HCT116 (cell line): Measurements from ENCODE around the gene SLC14A1. TPM values are rescaled to one million over a fixed set of nuclear protein-coding genes. Genes with fewer than 3 reads are reported as not detected.

Experiments used
- ATAC-seq: fragments of 200-7000 bp; cut with Tn5 transposase; 2 replicates; pipeline ENCODE4 v1.9.1; 2020; ENCODE audit warnings: mild to moderate bottlenecking, moderate library complexity
- BruUV-seq: library from RNA; stranded (reverse); fragments of 400-500 nt; replicated peaks from 2 replicates; lab custom pipeline; 2021; lab: Mats Ljungman, UMichigan
- CTCF ChIA-PET: fragments of 300-600 bp; sonication (Branson Sonifier 250); formaldehyde crosslinking; loops from one replicate; lab custom pipeline; 2021; ENCODE audit warnings: antibody characterized with exemption; lab: Charles Lee
- POLR2A ChIA-PET: fragments of 300-600, 350-600 bp; sonication (Branson Sonifier 250); formaldehyde crosslinking; loops from one replicate; lab custom pipeline; 2021; ENCODE audit warnings: antibody characterized with exemption; lab: Charles Lee
- RAD21 ChIA-PET, 2 experiments: fragments of 300-600 bp; sonication (Branson Sonifier 250); formaldehyde crosslinking; loops; one replicate each; lab custom pipeline; 2023; ENCODE audit warnings: low total read pairs in 2 of 2; ENCODE audit not compliant: uncharacterized antibody in 2 of 2, unreplicated experiment in 2 of 2, low non-redundant PET in 1 of 2; lab: Charles Lee
- DNase-seq: peaks from one replicate; pipeline ENCODE4 v3.0.0-alpha.2; 2010; ENCODE audit warnings: low read depth, low spot score
- H2AFZ ChIP-seq: fragments of 200-600 bp; shearing (Covaris generic), sonication (generic); 2 replicates; pipeline ENCODE4 v1.6.1; 2017; ENCODE audit warnings: low read depth, mixed run types, mixed read lengths, antibody characterized with exemption, low read length; ENCODE audit not compliant: poor library complexity, severe bottlenecking
- H3K27ac ChIP-seq: 2 replicates; pipeline ENCODE4 v1.5.1; 2012; ENCODE audit warnings: low read depth, low read length
- H3K27me3 ChIP-seq: fragments of 200-600 bp; sonication (generic); 2 replicates; pipeline ENCODE4 v1.6.1; 2016; ENCODE audit warnings: mixed run types, low read length, mixed read lengths; ENCODE audit not compliant: insufficient read depth
- H3K36me3 ChIP-seq, 2 experiments: fragments of 200-500 bp in 1 of 2; fragments of 200-600 bp in 1 of 2; sonication (Bioruptor generic) in 1 of 2; sonication (generic) in 1 of 2; 2 replicates each; pipeline versions ENCODE4 v1.5.1 to v1.6.1; 2014 to 2016; ENCODE audit warnings: low read length in 2 of 2, inconsistent platforms in 1 of 2, mixed read lengths in 1 of 2, mixed run types in 1 of 2; ENCODE audit not compliant: insufficient read depth in 2 of 2, control insufficient read depth in 1 of 2
- H3K4me1 ChIP-seq, 2 experiments: fragments of 200-600 bp in 1 of 2; sonication (generic) in 1 of 2; 2 replicates each; pipeline versions ENCODE4 v1.5.1 to v1.6.1; 2012 to 2017; ENCODE audit warnings: low read length in 2 of 2, inconsistent platforms in 1 of 2, mild to moderate bottlenecking in 1 of 2, mixed read lengths in 1 of 2, mixed run types in 1 of 2, moderate library complexity in 1 of 2; ENCODE audit not compliant: insufficient read depth in 2 of 2, control insufficient read depth in 1 of 2
- H3K4me2 ChIP-seq: fragments of 200-600 bp; sonication (generic); 2 replicates; pipeline ENCODE4 v1.6.1; 2017; ENCODE audit warnings: mixed run types, low read length, mixed read lengths
- H3K4me3 ChIP-seq, 2 experiments: fragments of 200-600 bp in 1 of 2; sonication (generic) in 1 of 2; replicated peaks in 1 of 2; 2 replicates each; pipeline ENCODE4 v1.5.1; 2011 to 2016; ENCODE audit warnings: low read length in 2 of 2, control low read depth in 1 of 2, low read depth in 1 of 2, mild to moderate bottlenecking in 1 of 2, mixed read lengths in 1 of 2, mixed run types in 1 of 2
- H3K79me2 ChIP-seq: fragments of 200-600 bp; sonication (generic); 2 replicates; pipeline ENCODE4 v1.6.1; 2017; ENCODE audit warnings: mild to moderate bottlenecking, mixed run types, low read length, moderate library complexity, mixed read lengths; ENCODE audit not compliant: insufficient read depth
- H3K9ac ChIP-seq: fragments of 200-600 bp; sonication (generic); 2 replicates; pipeline ENCODE4 v1.6.1; 2016; ENCODE audit warnings: low read length, mixed read lengths
- H3K9me2 ChIP-seq: fragments of 200-600 bp; sonication (generic), shearing (Covaris generic); 2 replicates; pipeline ENCODE4 v1.6.1; 2017; ENCODE audit warnings: mixed run types, mild to moderate bottlenecking, moderate library complexity; ENCODE audit not compliant: insufficient read depth
- H3K9me3 ChIP-seq, 2 experiments: fragments of 200-500 bp in 1 of 2; fragments of 200-600 bp in 1 of 2; sonication (Bioruptor generic) in 1 of 2; sonication (generic) in 1 of 2; 2 replicates each; pipeline ENCODE4 v1.6.1; 2014 to 2017; ENCODE audit warnings: low read length in 2 of 2, mixed read lengths in 2 of 2, inconsistent platforms in 1 of 2, low read depth in 1 of 2, mild to moderate bottlenecking in 1 of 2, mixed run types in 1 of 2, moderate library complexity in 1 of 2; ENCODE audit not compliant: control insufficient read depth in 1 of 2, insufficient read depth in 1 of 2
- H4K20me1 ChIP-seq: fragments of 200-600 bp; sonication (generic), shearing (Covaris generic); 2 replicates; pipeline ENCODE4 v1.6.1; 2017; ENCODE audit warnings: mixed run types, mild to moderate bottlenecking, moderate library complexity; ENCODE audit not compliant: insufficient read depth
- ATF3 ChIP-seq: IDR thresholded peaks from 2 replicates; pipeline ENCODE4 v1.6.1; 2012
- CBX3 ChIP-seq: IDR thresholded peaks from 2 replicates; pipeline ENCODE4 v1.6.1; 2012; ENCODE audit warnings: low read depth
- CTCF ChIP-seq, 3 experiments: fragments of 200-600 bp in 1 of 3; sonication (generic) in 1 of 3; IDR thresholded peaks in 2 of 3; conservative IDR thresholded peaks in 1 of 3; 2 replicates each; pipeline ENCODE4 v1.5.1; 2012 to 2017; ENCODE audit warnings: low read depth in 2 of 3, low read length in 2 of 3, antibody characterized with exemption in 1 of 3, borderline replicate concordance in 1 of 3, control low read depth in 1 of 3, mild to moderate bottlenecking in 1 of 3, mixed read lengths in 1 of 3, mixed run types in 1 of 3, moderate library complexity in 1 of 3; ENCODE audit not compliant: insufficient read depth in 1 of 3
- EGR1 ChIP-seq: IDR thresholded peaks from 2 replicates; pipeline ENCODE4 v1.6.1; 2012; ENCODE audit warnings: low read depth
- ELF1 ChIP-seq: IDR thresholded peaks from 2 replicates; pipeline ENCODE4 v1.6.1; 2012; ENCODE audit warnings: low read depth, borderline replicate concordance
- EZH2phosphoT487 ChIP-seq: fragments of 200-600 bp; IDR thresholded peaks from 2 replicates; pipeline ENCODE4 v1.6.1; 2018; ENCODE audit warnings: antibody characterized with exemption, borderline replicate concordance
- JUND ChIP-seq: IDR thresholded peaks from 2 replicates; pipeline ENCODE4 v1.6.1; 2012
- RAD21 ChIP-seq: IDR thresholded peaks from 2 replicates; pipeline ENCODE4 v1.6.1; 2012; ENCODE audit warnings: low read depth, mild to moderate bottlenecking
- SIN3A ChIP-seq: IDR thresholded peaks from 2 replicates; pipeline ENCODE4 v1.6.1; 2012; ENCODE audit warnings: low read depth
- ZNF274 ChIP-seq: fragments of 200-500 bp; sonication (Bioruptor generic); IDR thresholded peaks from 2 replicates; pipeline ENCODE4 v1.6.1; 2014; ENCODE audit warnings: mild to moderate bottlenecking, low read depth, low read length, inconsistent platforms
- intact Hi-C: fragments of 100-400 bp; cut with micrococcal nuclease; formaldehyde crosslinking; loops from 2 replicates; pipeline ENCODE4 v1.10.0; 2022
- total RNA-seq: library from RNA; stranded (reverse); gene quantifications from one replicate; pipeline ENCODE4 v1.2.1, GENCODE V29; 2021; ENCODE audit not compliant: unreplicated experiment
- TF ChIP-seq, protein P1 (sequence below): IDR thresholded peaks from 2 replicates; pipeline ENCODE4 v1.6.1; 2011; ENCODE audit warnings: mild to moderate bottlenecking, low read length, moderate library complexity; ENCODE audit not compliant: insufficient replicate concordance; ENCODE audit errors: extremely low read depth

Gene SLC14A1
- total RNA-seq, 1 experiment from 2014 or later, result not detected

DNA sequence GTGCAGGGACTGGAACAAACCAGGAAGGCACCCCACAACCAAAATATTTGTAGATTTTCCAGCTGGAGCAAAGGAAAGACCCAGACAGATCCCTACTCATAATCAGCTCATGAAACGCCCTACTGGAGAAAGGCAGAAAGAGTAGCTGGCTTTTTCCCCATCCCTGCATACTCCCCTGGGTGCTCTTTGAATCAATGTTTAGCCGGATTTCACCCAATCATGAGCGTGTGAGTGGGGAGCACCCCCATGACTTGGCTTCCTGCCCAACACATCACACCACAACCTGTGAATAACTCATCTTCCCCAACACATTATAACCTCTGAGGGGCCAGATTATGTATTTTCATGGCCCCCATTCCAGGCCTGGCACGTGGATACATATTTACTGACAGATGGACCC, 35.1 kb upstream of the SLC14A1 start:
- Histone ChIP-seq H3K4me3 (no peak overlapping the region), H4K20me1 (no peaks in the 10 kb centered on the region)
- ChIA-PET CTCF (interaction anchor here (0.9 kb wide), 1 partner anchor 161 kb away, joined by 3 read pairs; no protein-coding TSS in a partner anchor), POLR2A (no interaction called here)
- BruUV-seq, result no TSS peak
- TF ChIP-seq EGR1 (no peak), ATF3 (no peak), EZH2phosphoT487 (no peak), ELF1 (no peak), CBX3 (no peak), CTCF (IDR thresholded peaks at IDR 0.05 in 2 of 3, conservative IDR thresholded peaks at IDR 0.05 in 1 of 3; ENCODE audit: borderline replicate concordance in 1 of 3, insufficient read depth in 1 of 3, low read depth in 2 of 3, low read length in 2 of 3) (no peak), ZNF274 (no peak), RAD21 (no peak), SIN3A (no peak), JUND (no peak)
- TF ChIP-seq, protein P1, sequence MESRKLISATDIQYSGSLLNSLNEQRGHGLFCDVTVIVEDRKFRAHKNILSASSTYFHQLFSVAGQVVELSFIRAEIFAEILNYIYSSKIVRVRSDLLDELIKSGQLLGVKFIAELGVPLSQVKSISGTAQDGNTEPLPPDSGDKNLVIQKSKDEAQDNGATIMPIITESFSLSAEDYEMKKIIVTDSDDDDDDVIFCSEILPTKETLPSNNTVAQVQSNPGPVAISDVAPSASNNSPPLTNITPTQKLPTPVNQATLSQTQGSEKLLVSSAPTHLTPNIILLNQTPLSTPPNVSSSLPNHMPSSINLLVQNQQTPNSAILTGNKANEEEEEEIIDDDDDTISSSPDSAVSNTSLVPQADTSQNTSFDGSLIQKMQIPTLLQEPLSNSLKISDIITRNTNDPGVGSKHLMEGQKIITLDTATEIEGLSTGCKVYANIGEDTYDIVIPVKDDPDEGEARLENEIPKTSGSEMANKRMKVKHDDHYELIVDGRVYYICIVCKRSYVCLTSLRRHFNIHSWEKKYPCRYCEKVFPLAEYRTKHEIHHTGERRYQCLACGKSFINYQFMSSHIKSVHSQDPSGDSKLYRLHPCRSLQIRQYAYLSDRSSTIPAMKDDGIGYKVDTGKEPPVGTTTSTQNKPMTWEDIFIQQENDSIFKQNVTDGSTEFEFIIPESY, result no peak
- TF ChIP-seq, all 23 proteins: peak for 0
- no peaks in the 10 kb centered on the region for H3K9me3 ChIP-seq
- H3K27me3 ChIP-seq, result peaks cover 3% of the 10 kb centered on the region; the same call in 1 of the 2 replicates
- no peaks in the 10 kb centered on the region for H3K9me2 ChIP-seq
- DNase-seq (no peak), ATAC-seq (no peak)
- no peaks in the 10 kb centered on the region for H3K36me3 ChIP-seq
- peaks cover 0 to 5% of the 10 kb centered on the region in 2 experiments; a peak in 1 of 4 replicates for H3K4me1 ChIP-seq
- intact Hi-C loops, result no loop called here
- H2AFZ ChIP-seq, result no peak overlapping the region
- no peak overlapping the region for H3K27ac ChIP-seq
- RAD21 ChIA-PET, result no interaction called here
- H3K4me2 ChIP-seq, result no peak overlapping the region
- no peak overlapping the region for H3K9ac ChIP-seq
- no peaks in the 10 kb centered on the region for H3K79me2 ChIP-seq
